Fibroblast of pulmonary artery (primary cell): ENCODE data around the gene CNPY4.

Experiments
- DNase-seq: peaks from one replicate; pipeline ENCODE4 v3.0.0-alpha.2; 2010; ENCODE audit warnings: low read depth
- H3K4me3 ChIP-seq: replicated peaks from 2 replicates; pipeline ENCODE4 v1.5.1; 2011; ENCODE audit warnings: low read depth, mild to moderate bottlenecking, control low read depth, low read length, moderate library complexity
- TF ChIP-seq, protein P1 (sequence below): IDR thresholded peaks from 2 replicates; pipeline ENCODE4 v1.5.1; 2011; ENCODE audit warnings: mild to moderate bottlenecking, control low read depth, low read length, inconsistent platforms; ENCODE audit errors: missing control alignments

CNPY4 gene

DNA sequence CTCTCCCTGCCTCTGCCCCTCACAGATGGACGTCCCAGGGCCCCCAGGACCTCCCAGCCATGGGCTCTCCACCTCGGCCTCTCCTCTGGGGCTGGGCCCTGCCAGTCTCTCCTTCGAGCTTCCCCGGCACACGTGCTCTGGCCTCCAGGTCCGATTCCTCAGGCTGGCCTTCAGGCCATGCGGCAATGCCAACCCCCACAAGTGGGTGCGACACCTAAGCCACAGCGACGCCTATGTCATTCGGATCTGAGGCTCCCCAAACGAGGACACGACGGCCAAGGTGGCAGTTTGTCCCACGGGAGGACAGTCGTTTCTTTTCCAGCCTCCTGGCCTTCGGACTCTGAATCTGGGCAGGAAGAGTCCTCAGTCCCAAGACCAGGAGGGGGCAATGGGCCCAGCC is 12.8 kb upstream of the CNPY4 start:
- no peak for DNase-seq
- TF ChIP-seq, protein P1, sequence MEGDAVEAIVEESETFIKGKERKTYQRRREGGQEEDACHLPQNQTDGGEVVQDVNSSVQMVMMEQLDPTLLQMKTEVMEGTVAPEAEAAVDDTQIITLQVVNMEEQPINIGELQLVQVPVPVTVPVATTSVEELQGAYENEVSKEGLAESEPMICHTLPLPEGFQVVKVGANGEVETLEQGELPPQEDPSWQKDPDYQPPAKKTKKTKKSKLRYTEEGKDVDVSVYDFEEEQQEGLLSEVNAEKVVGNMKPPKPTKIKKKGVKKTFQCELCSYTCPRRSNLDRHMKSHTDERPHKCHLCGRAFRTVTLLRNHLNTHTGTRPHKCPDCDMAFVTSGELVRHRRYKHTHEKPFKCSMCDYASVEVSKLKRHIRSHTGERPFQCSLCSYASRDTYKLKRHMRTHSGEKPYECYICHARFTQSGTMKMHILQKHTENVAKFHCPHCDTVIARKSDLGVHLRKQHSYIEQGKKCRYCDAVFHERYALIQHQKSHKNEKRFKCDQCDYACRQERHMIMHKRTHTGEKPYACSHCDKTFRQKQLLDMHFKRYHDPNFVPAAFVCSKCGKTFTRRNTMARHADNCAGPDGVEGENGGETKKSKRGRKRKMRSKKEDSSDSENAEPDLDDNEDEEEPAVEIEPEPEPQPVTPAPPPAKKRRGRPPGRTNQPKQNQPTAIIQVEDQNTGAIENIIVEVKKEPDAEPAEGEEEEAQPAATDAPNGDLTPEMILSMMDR: no peak
- no peak overlapping the region for H3K4me3 ChIP-seq

DNA sequence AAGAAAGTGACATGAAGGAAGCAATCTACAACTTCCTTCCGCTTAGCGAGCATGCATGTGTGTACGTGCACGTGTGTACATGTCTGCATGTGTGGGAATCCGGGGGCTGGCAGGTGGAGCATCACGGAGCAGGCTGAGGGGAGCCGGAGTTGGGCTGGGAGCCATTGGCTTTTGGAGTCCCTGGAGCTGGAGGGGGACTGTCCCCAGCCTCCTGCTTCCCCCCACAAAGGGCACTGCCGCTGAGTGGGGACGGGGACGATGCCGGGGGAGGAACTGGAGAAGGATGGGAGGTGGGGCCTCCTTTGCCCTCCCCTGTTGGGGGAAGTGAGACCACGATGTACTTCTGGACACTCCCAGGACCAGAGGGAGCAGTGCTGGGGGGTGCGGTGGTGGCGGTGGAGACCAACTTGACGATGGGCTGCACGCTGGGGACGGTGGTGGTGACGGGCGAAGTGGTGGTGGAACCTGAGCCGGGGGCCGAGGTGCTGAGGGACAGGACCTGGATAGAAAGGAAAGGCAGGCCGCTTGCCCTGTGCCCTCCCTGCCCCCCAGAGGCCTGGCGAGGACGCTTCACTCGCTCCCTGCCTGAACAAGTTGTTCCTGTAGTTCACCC is 12.2 kb upstream of the CNPY4 start:
- no peak for DNase-seq
- TF ChIP-seq, protein P1: no peak
- no peak overlapping the region for H3K4me3 ChIP-seq

DNA sequence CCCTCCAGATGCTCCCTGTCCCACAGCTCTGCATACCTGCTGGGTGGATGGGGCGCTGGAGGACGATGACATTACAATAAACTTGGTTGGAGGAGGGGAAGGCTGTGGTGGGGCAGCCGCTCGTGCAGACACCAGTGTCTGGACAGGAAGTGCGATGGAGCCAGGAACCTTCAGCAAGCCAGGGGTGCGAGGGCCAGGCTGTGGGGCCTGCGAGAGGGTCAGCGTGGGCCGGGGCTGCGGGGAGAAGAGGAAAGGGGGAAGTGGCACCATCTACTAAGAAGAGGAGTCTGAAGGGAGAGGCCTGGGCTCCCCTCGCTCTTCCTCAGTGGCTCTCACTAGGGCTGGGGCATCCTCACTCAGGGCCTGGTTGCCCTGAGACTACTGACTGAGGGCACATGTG is 11.5 kb upstream of the CNPY4 start:
- DNase-seq: no peak
- TF ChIP-seq, protein P1: no peak
- no peak overlapping the region for H3K4me3 ChIP-seq

DNA sequence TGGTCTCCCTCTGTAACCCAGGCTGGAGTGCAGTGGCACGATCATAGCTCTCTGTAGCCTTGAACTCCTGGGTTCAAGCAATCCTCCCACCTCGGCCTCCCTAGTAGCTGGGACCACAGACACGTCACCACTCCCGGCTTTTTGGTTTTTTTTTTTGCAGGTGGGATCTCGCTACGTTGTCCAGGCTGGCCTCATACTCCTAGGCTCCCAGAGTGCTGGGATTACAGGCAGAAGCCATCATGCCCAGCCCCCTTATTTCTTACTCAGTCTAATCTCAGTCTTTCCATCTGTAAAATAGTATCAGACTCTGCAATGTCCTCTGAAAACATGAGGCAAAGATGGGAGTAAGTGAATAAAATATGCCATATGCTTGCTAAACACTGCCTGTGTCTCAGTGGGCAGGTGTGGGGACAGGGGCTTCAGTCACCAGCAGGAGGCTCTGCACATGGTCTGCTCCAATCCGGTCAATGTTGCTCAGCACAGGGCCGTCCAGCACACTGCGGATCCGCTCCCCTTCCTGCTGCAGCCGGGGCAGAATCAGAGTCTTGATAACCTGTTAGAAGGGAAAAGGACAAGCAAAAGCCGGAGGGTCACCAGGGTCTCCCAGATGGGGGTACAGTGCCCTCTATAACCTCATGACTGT is 9.8 kb upstream of the CNPY4 start:
- H3K4me3 ChIP-seq: no peak overlapping the region
- no peak for DNase-seq
- TF ChIP-seq, protein P1: no peak

DNA sequence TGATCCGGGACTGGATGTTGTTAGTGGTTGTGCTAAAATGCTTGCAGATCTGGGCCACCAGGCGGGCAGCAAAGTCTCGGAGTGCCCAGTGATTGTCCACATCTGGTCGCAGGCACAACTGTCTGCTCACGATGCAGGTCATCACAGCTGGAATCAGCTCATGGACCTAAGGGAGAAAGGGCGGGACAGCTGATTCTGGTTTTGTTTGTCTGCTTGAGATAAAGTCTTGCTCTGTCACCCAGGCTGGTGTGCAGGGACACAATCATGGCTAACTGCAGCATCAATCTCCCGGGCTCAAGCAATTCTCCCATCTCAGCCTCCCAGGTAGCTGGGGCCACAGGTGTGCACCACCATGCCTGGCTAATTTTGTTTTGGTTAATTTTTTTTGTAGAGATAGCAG is 8.3 kb upstream of the CNPY4 start:
- no peak for DNase-seq
- H3K4me3 ChIP-seq: no peak overlapping the region
- TF ChIP-seq, protein P1: no peak

DNA sequence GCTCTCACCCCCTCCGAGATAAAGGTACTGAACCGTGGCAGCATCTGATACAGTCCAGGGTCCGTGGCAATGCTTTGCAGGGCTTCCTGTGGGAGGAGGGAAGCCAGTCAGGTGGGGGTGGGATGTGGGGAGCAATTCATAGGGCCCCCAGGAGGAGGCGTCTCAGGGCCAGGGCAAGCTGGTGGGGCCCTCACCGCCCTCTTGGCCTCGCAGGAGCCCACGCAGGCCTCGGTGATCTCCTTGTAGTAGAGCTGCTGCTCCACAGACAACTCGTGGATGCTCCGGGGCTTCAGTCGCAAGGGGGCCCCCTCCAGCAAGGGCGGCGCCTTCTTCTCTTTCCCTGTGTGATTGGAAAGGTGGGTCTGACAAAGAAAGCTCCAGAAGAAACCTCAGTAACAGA is 7.5 kb upstream of the CNPY4 start:
- TF ChIP-seq, protein P1: no peak
- H3K4me3 ChIP-seq: no peak overlapping the region
- no peak for DNase-seq

DNA sequence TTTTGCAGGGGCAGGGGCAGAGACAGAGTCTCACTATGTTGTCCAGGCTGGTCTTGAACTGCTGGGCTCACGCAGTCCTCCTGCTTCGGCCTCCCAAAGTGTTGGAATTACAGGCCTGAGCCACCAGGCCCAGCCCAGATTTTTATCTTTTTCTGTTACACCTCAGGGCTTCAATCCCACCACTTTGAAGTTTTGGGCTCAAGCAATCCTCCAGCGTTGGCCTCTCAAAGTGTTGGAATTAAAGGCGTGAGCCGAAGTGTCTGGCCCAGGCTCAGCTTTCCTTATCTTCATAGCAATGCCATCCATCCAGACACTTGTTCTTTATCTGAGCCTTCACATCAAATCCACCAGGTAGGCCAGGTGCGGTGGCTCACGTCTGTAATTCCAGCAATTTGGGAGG is 4.4 kb upstream of the CNPY4 start:
- H3K4me3 ChIP-seq: no peak overlapping the region
- no peak for DNase-seq
- TF ChIP-seq, protein P1: no peak
